GM18508 (cell line): ENCODE measurements around the gene C20orf202.
"Not testable (repeated sequence)": the region's sequence is repeated elsewhere in the genome, so short reads cannot be mapped to it uniquely, and the experiment has no call there.

Source experiments
- ATAC-seq: cut with Tn5 transposase; IDR thresholded peaks from one replicate; pipeline ENCODE4 v1.9.1; 2021; ENCODE audit warnings: moderate number of reproducible peaks; ENCODE audit not compliant: insufficient read depth, unreplicated experiment

C20orf202 gene

GRCh38 chr20:1206366-1207148, 3.3 kb downstream of the C20orf202 start:
- ATAC-seq = no peak

GRCh38 chr20:1207293-1207878, 4.1 kb downstream of the C20orf202 start:
- no peak for ATAC-seq

GRCh38 chr20:1209447-1210387, 6.5 kb downstream of the C20orf202 start:
- ATAC-seq = no peak

GRCh38 chr20:1210501-1210900, 7.2 kb downstream of the C20orf202 start:
- no peak for ATAC-seq

GRCh38 chr20:1212023-1212422, 8.8 kb downstream of the C20orf202 start:
- no peak for ATAC-seq

GRCh38 chr20:1212607-1213396, 9.5 kb downstream of the C20orf202 start:
- no peak for ATAC-seq

GRCh38 chr20:1214838-1215261, 11.6 kb downstream of the C20orf202 start:
- no peak for ATAC-seq

GRCh38 chr20:1215386-1216170, 12.3 kb downstream of the C20orf202 start:
- no peak for ATAC-seq

- ATAC-seq = not testable (repeated sequence)
Measured at GRCh38 chr20:1216527-1217427, 13.5 kb downstream of the C20orf202 start.

- ATAC-seq = not testable (repeated sequence)
Measured at GRCh38 chr20:1222750-1223149, 19.5 kb downstream of the C20orf202 start.

- ATAC-seq = no peak
Measured at GRCh38 chr20:1224205-1224890, 21.1 kb downstream of the C20orf202 start.

- no peak for ATAC-seq
Measured at GRCh38 chr20:1225263-1225782, 22.1 kb downstream of the C20orf202 start.

GRCh38 chr20:1225783-1226654, 22.8 kb downstream of the C20orf202 start, which contains the start of gene RAD21L1:
Gene RAD21L1, plus strand, starts transcription at chr20:1226044. Its CDS starts 2,410 bp downstream, at chr20:1228454.
- no peak for ATAC-seq

GRCh38 chr20:1229541-1229940, 26.3 kb downstream of the C20orf202 start:
- ATAC-seq = no peak

GRCh38 chr20:1232286-1233111, 29.2 kb downstream of the C20orf202 start:
- no peak for ATAC-seq

- no peak for ATAC-seq
Measured at GRCh38 chr20:1240549-1240948, 37.3 kb downstream of the C20orf202 start.
